ENCODE measurements around the gene SMG6. TPM values are rescaled to one million over a fixed set of nuclear protein-coding genes. Genes with fewer than 3 reads are reported as not detected.

SMG6 gene
- total and polyA plus RNA-seq, 2 of the 13 experiments (the other 11 are each of a cell fraction or from before 2014, with no cell fraction given), result 4.6 to 14.6 TPM

GRCh38 chr17:2137342-2138098 is 166.1 kb downstream of the SMG6 start:
- in situ Hi-C loops (cut with HindIII; ENCODE audit: extremely low pct_ligation_motif_present, low pct_unique_long_range_greater_than_20kb), result no loop called here
- peaks cover 3 to 5% of the 10 kb centered on the region in 2 experiments; a peak in 1 of 5 replicates for H3K36me3 ChIP-seq (replicated peaks in 1 of 2; ENCODE audit: control insufficient read depth in 1 of 2, insufficient read depth in 2 of 2, low read length in 2 of 2)
- no peaks in the 10 kb centered on the region for H4K20me1 ChIP-seq (ENCODE audit: insufficient read depth, low read length)
- no peak overlapping the region for H3K4me2 ChIP-seq (ENCODE audit: low read depth, low read length)
- DNase-seq (ENCODE audit: low spot score), result no peak
- no peak overlapping the region for H3K4me3 ChIP-seq (replicated peaks in 1 of 3; ENCODE audit: insufficient read depth in 1 of 3, low read depth in 2 of 3, low read length in 3 of 3)
- TF ChIP-seq NFE2 (CRISPR knock-in tag; IDR thresholded peaks at IDR 0.05), result no peak
- intact Hi-C loops (cut with micrococcal nuclease; ENCODE audit: unreplicated experiment), result no loop called here
- H3K27ac ChIP-seq (ENCODE audit: extremely low read length, insufficient read depth, low read length), result no peak overlapping the region
- no peaks in the 10 kb centered on the region for H3K27me3 ChIP-seq (ENCODE audit: control insufficient read depth in 1 of 2, insufficient read depth in 2 of 2, low read length in 2 of 2)
- WGBS (ENCODE audit: low lambda C conversion rate), result 96% methylated on average over 11 of the region's 11 CpGs
- ChIA-PET POLR2A (no interaction called here), CTCF (ENCODE audit: low intra/inter-chr PET ratio, low total read pairs) (no interaction called here)
- H2AFZ ChIP-seq (ENCODE audit: low read length), result no peak overlapping the region
- FAIRE-seq, result no peak
- H3K4me1 ChIP-seq (ENCODE audit: insufficient read depth, low read length), result peaks cover 24% of the 10 kb centered on the region
- BruUV-seq (replicated peaks), result no TSS peak
- no peaks in the 10 kb centered on the region for H3K9me3 ChIP-seq (ENCODE audit: low read length)
- H3K9ac ChIP-seq (ENCODE audit: insufficient read depth, low read depth, low read length), result no peak overlapping the region
- no peak for ATAC-seq
- no peaks in the 10 kb centered on the region for H3K79me2 ChIP-seq (ENCODE audit: insufficient read depth, low read length)

- 97% methylated on average over 5 of the region's 6 CpGs for WGBS (ENCODE audit: low lambda C conversion rate)
- BruUV-seq (replicated peaks), result no TSS peak
- no peak overlapping the region for H3K9ac ChIP-seq (ENCODE audit: insufficient read depth, low read depth, low read length)
- no peak overlapping the region for H2AFZ ChIP-seq (ENCODE audit: low read length)
- H3K9me3 ChIP-seq (ENCODE audit: low read length), result no peaks in the 10 kb centered on the region
- TF ChIP-seq YEATS2 (CRISPR knock-in tag; IDR thresholded peaks at IDR 0.05; ENCODE audit: borderline replicate concordance), result no peak
- no peak overlapping the region for H3K4me3 ChIP-seq (replicated peaks in 1 of 3; ENCODE audit: insufficient read depth in 1 of 3, low read depth in 2 of 3, low read length in 3 of 3)
- no peaks in the 10 kb centered on the region for H4K20me1 ChIP-seq (ENCODE audit: insufficient read depth, low read length)
- peaks cover 20% of the 10 kb centered on the region for H3K4me1 ChIP-seq (ENCODE audit: insufficient read depth, low read length)
- ATAC-seq (no peak), DNase-seq (ENCODE audit: low spot score) (no peak), FAIRE-seq (no peak)
- H3K27ac ChIP-seq (ENCODE audit: extremely low read length, insufficient read depth, low read length), result no peak overlapping the region
- ChIA-PET POLR2A (no interaction called here), CTCF (ENCODE audit: low intra/inter-chr PET ratio, low total read pairs) (no interaction called here)
- in situ Hi-C loops (cut with HindIII; ENCODE audit: extremely low pct_ligation_motif_present, low pct_unique_long_range_greater_than_20kb), result no loop called here
- intact Hi-C loops (cut with micrococcal nuclease; ENCODE audit: unreplicated experiment), result no loop called here
- H3K79me2 ChIP-seq (ENCODE audit: insufficient read depth, low read length), result no peaks in the 10 kb centered on the region
- no peak overlapping the region for H3K4me2 ChIP-seq (ENCODE audit: low read depth, low read length)
- H3K27me3 ChIP-seq (ENCODE audit: control insufficient read depth in 1 of 2, insufficient read depth in 2 of 2, low read length in 2 of 2), result no peaks in the 10 kb centered on the region
- H3K36me3 ChIP-seq (replicated peaks in 1 of 2; ENCODE audit: control insufficient read depth in 1 of 2, insufficient read depth in 2 of 2, low read length in 2 of 2), result 0 out of 5 replicates have a peak, but pooled peaks cover 1 to 7% of the 10 kb centered on the region in 2 experiments
These were observed 167.3 kb downstream of the SMG6 start for GRCh38 chr17:2136241-2136640.

Data from HepG2 (cell line).